ENCODE measurements around the gene ABHD10.
A peak's percentile ranks its signal among the peaks of the same experiment; 100 is the strongest.

ABHD10 gene

GRCh38 chr3:112002096-112002971 is 23.5 kb downstream of the ABHD10 start:
- peak; percentile 35 for DNase-seq

DNA sequence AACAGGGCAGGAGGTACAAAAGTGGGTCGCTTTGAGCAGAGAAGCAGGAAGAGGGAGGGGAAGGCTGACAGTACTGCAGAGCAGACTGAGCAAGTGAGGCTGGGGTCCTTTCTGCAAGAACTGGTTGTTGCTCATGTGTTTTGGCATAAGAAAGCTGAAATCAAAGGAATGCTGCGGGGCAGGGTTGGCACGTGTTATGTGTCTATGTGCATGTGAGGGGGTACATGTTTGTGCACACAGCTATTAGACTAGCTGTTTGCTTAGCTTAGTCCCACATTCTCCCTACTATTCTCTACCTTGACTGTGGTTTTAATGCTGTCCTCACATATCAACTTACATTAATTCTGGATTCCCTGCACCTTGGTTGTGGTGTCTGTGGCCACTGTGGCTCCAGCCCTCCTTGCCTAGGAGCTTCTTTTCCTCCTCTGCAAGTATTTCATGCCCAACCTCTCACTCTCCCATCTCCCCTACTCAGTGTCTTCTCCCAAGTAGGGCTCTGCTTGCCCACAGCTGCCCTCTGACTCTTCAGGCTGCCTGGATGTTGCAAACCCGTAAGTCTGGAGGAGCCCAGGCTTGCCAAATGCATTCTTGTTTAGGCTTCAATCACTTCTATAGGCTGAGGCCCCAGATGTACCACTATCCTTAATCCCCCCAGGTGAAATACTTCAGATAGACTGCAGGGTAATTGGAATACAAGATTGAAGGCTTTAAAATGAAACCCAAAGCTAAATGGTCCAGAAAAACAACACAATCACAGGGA is 24.7 kb downstream of the ABHD10 start:
- no peak for DNase-seq

GRCh38 chr3:112004187-112004586 is 25.4 kb downstream of the ABHD10 start:
- no peak for DNase-seq

- DNase-seq = no peak
Measured at GRCh38 chr3:112004669-112005068, 25.8 kb downstream of the ABHD10 start.

DNA sequence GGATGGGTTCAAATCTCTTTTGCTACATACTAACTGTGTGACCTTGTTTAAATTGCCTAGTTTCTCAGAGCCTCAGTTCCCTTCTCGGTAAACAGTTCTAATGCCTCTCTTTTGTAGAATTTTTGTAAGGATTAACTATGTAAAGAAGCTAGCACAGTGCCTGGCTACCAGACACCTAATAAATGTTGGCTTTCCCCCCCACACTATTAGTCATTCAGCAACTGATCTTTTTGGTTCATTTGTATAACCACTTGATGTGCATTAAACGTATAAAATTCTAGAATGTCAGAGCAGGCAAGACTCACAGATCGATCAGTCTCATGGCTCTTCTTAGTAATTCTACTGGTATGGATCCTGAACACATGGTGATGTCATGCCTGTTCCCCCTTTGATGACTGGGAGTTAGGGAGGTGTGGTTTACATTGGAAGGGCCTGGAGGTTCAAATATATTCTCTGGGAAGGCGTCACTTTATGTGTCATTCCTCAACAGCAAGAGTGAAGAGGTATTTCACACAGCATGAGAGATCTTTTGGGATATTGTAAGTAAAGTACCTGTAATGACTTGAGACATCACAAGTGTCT is 26.4 kb downstream of the ABHD10 start:
- DNase-seq = peak; percentile 58

- peak; percentile 83 for DNase-seq
Measured at GRCh38 chr3:112007633-112008032, 28.8 kb downstream of the ABHD10 start.

DNA sequence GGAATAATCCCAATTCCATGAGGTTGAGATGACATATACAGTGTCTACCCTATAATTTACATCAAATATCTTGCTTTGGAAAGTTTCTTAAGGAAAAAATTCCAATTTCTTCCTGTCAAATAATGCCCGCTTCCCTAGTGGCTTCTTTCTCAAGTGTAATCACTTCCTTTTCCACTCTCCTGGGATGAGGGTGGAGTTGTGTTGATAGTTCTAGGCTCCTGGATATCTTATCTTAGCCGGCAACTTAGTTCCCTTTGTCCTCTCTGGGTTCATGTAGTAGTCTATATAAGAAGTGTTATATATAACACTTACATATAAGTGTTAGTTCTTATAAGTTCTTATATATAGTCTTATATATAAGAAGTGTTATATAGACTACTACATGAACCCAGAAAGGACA is 30.8 kb downstream of the ABHD10 start:
- no peak for DNase-seq

GRCh38 chr3:112010636-112011035 is 31.8 kb downstream of the ABHD10 start:
- no peak for DNase-seq

DNA sequence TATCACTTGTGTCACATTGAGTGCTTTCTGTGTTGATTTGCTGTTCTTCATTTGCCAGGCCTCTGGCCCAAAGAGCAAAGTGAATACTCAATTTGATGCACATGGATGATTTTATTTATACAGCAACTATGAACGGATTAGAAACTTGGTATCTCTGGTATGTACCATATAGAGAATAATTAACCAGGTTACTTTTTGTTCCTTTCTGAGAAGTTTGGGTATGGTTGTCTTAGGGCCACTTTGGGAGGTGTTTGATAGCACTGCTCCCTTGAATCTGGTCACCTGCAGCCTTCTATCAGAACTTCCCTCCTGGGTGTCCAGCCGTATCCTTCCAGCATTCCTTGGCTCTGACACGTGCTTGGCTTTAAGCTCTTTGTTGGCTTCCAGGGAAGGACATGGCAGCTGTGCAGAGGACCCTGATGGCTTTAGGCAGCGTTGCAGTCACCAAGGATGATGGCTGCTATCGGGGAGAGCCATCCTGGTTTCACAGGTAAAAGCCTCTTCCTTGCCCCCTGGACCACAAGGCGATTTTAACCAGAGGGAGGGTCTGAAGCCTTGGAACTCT is 32.6 kb downstream of the ABHD10 start:
- no peak for DNase-seq

GRCh38 chr3:112012205-112012992 is 33.6 kb downstream of the ABHD10 start:
- no peak for DNase-seq

GRCh38 chr3:112013058-112013783 is 34.4 kb downstream of the ABHD10 start:
- DNase-seq = peak; percentile 68

- DNase-seq = no peak
Measured at GRCh38 chr3:112013784-112014143, 34.9 kb downstream of the ABHD10 start.

GRCh38 chr3:112017091-112017490 is 38.3 kb downstream of the ABHD10 start:
- no peak for DNase-seq

- no peak for DNase-seq
Measured at GRCh38 chr3:112018712-112019111, 39.9 kb downstream of the ABHD10 start.

DNA sequence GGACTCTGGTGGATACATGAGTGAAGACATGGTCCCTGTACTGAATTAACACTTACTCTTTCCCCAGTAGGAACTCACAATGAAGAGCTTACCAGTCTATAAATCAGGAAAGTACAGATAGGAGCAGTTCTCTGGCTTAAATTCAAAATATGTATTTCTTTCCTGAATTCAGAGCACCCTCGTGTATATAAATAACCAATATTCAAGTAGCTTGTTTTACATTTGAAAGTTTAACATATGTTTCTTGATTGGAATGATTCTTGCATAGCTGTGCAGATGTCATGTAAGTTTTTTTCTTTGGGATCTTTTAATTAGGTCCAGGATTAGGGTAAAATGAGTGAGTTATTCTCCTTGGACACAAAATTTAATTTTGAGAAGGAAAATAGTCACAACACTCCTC is 40.9 kb downstream of the ABHD10 start:
- no peak for DNase-seq

DNA sequence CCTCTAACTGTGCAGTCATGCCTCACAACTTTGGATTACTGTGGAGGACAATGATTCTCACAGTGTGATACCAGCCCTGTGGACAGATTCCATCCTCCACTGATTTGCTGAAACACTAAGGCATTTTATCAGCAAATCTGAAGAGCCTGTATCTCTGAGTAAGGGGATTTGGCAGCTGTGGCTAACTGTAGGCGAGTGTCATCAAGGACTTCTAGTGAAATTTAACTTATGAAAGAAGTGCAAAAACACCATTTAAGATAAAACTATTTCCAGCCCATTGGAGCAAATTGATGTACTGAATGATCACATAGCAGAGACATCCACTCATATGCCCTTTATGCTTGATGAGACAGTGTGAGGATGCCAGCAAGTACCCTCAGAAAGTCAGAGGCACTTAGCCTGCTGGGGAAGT is 41.9 kb downstream of the ABHD10 start:
- DNase-seq = no peak

DNA sequence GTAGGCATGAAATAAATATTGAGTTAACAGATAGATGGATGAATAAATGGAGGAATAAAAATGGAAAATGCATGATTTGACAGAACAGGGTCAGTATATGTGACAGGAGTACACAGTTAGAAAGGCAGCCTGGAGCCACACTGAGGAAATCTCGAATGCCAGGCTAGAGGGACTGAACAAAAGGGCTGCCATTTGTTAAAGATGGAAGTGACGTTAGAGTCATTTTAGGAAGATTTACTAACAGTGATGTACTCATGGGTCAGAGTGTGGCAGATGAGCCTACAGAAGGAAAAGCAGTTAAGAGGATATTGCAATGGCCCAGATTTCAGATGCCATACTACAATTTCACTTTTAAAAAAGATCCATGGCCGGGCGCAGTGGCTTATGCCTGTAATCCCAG is 48.3 kb downstream of the ABHD10 start:
- no peak for DNase-seq

DNA sequence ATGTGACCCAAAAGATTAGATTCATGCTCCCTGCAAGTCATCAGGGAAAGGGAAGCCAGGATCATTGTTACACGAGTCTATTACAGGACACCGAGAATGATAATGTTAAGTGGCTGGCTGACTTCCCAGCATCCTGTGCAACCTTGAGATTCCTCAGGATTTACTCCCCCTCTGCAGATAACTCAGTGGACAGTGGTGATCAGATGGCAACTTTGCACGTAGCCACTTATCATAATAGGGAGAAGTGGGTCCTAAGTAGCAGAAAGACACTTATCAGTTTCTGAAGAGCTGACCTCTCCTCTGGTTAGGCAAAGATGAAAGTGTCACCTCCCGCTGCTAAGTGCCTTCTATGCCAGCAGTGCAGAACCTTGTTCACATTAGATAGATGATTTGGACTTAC is 49.0 kb downstream of the ABHD10 start:
- DNase-seq = no peak

GRCh38 chr3:112030901-112031300 is 52.1 kb downstream of the ABHD10 start:
- DNase-seq = no peak

DNA sequence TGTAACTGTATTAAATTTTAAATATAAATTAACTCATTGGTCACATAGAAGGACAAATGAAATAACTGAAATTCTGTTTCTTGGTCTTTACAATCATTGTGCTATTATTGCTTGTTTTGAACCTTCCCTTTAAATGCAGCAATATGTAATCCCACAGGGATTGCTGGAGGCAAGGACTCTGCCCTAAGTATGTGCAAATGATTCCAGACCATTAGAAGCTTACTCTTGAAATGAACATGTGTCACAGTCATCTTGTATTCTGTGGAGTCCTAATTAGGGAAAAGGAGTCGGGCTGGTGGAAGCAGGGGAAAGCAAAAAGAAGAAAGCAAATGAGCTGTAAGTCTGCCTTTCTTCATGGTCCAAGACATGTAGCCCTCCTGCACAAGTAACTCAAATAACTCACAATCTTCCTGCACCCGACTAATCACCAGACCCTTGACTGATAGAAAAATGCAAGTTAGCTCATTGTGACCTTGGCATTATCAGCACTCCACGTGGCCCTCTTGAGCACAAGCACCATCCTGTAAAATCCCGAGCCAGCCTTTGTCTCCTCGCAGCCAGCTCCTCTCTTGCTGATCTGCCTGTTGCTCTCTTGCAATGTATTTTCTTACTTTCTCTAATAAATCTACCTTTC is 53.4 kb downstream of the ABHD10 start:
- DNase-seq = no peak

DNA sequence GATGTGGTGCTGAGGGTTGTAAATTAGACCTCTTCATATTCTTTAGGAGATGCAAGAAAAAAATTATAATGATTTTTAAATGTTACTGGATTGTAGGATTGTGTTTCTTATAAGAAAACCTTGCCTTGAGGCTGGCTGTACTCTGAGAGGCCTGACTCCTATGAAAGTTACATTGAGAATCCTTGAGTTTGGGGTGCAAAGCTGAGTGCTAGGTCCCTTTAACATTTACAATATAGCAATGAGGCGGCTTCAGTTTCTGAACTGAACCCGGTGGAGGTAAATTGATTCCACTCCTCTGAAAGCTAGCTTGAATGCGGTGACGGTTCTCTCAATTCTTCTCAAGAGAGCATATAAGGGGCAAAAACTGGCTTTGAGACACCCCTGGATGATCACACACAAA is 55.6 kb downstream of the ABHD10 start, which contains the start of gene TMPRSS7:
TMPRSS7 (plus strand) TSS at position 301 of the 400 bp plus-strand sequence. CDS start 110 bp downstream, outside the sequence.
- no peak for DNase-seq

Measured in fibroblast of upper back skin (primary cell).